ENCODE results near the gene TCF15.

Gene TCF15

GRCh38 chr20:623704-624103 lies 13.6 kb upstream of the TCF15 start:
- DNase-seq (ENCODE audit: low spot score): no peak
- in situ Hi-C loops (cut with MboI; ENCODE audit: low sequenced_read_pairs, unreplicated experiment): no loop called here
- TF ChIP-seq, protein P1, sequence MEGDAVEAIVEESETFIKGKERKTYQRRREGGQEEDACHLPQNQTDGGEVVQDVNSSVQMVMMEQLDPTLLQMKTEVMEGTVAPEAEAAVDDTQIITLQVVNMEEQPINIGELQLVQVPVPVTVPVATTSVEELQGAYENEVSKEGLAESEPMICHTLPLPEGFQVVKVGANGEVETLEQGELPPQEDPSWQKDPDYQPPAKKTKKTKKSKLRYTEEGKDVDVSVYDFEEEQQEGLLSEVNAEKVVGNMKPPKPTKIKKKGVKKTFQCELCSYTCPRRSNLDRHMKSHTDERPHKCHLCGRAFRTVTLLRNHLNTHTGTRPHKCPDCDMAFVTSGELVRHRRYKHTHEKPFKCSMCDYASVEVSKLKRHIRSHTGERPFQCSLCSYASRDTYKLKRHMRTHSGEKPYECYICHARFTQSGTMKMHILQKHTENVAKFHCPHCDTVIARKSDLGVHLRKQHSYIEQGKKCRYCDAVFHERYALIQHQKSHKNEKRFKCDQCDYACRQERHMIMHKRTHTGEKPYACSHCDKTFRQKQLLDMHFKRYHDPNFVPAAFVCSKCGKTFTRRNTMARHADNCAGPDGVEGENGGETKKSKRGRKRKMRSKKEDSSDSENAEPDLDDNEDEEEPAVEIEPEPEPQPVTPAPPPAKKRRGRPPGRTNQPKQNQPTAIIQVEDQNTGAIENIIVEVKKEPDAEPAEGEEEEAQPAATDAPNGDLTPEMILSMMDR (IDR thresholded peaks at IDR 0.05; ENCODE audit: borderline replicate concordance, control extremely low read depth, extremely low read depth, insufficient read depth, missing control alignments): no peak

- TF ChIP-seq, protein P1 (IDR thresholded peaks at IDR 0.05; ENCODE audit: borderline replicate concordance, control extremely low read depth, extremely low read depth, insufficient read depth, missing control alignments): no peak
- in situ Hi-C loops (cut with MboI; ENCODE audit: low sequenced_read_pairs, unreplicated experiment): no loop called here
- no peak for DNase-seq (ENCODE audit: low spot score)
Measured at GRCh38 chr20:623021-623420, 12.9 kb upstream of the TCF15 start.

GRCh38 chr20:622161-622560 lies 12.1 kb upstream of the TCF15 start:
- no peak for DNase-seq (ENCODE audit: low spot score)
- TF ChIP-seq, protein P1 (IDR thresholded peaks at IDR 0.05; ENCODE audit: borderline replicate concordance, control extremely low read depth, extremely low read depth, insufficient read depth, missing control alignments): no peak
- in situ Hi-C loops (cut with MboI; ENCODE audit: low sequenced_read_pairs, unreplicated experiment): no loop called here

GRCh38 chr20:621125-621756 lies 11.1 kb upstream of the TCF15 start:
- TF ChIP-seq, protein P1 (IDR thresholded peaks at IDR 0.05; ENCODE audit: borderline replicate concordance, control extremely low read depth, extremely low read depth, insufficient read depth, missing control alignments): no peak
- DNase-seq (ENCODE audit: low spot score): no peak
- in situ Hi-C loops (cut with MboI; ENCODE audit: low sequenced_read_pairs, unreplicated experiment): no loop called here

DNA sequence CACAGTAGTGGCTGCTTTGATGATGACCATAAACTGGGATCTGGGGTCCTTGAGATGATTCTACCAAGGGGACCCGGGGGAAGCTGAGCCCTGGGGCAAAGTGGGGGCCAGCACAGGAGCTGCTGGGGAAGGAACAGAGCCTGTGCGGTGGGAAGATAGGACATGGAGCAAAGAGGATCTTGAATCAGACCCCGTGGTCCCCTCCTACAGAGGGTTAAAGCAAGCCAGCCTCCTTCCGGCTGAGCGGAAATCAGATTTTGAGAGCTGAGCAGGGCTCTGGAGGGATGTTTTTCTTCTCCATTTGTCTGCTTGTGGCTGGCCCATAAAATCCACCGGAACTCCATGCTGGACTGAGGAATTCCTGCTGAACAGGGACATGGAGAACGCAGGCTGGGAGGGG lies 10.1 kb upstream of the TCF15 start:
- in situ Hi-C loops (cut with MboI; ENCODE audit: low sequenced_read_pairs, unreplicated experiment): no loop called here
- TF ChIP-seq, protein P1 (IDR thresholded peaks at IDR 0.05; ENCODE audit: borderline replicate concordance, control extremely low read depth, extremely low read depth, insufficient read depth, missing control alignments): no peak
- no peak for DNase-seq (ENCODE audit: low spot score)

- TF ChIP-seq, protein P1 (IDR thresholded peaks at IDR 0.05; ENCODE audit: borderline replicate concordance, control extremely low read depth, extremely low read depth, insufficient read depth, missing control alignments): no peak
- no peak for DNase-seq (ENCODE audit: low spot score)
- in situ Hi-C loops (cut with MboI; ENCODE audit: low sequenced_read_pairs, unreplicated experiment): no loop called here
Measured at GRCh38 chr20:618980-619379, 8.9 kb upstream of the TCF15 start.
